SK-N-SH treated with all-trans-retinoic acid at 6 μM for 48 hours (cell line): ENCODE measurements around the gene SEZ6L.

Experiments
- ATAC-seq: fragments of 200-7000 bp; cut with Tn5 transposase; 3 replicates; pipeline ENCODE4 v1.9.1; 2020; ENCODE audit warnings: mild to moderate bottlenecking, moderate library complexity
- ARNTL ChIP-seq: fragments of 450-650 bp; formaldehyde crosslinking; IDR thresholded peaks from 2 replicates; pipeline ENCODE4 v1.5.0; 2020; ENCODE audit warnings: low read depth, mild to moderate bottlenecking, moderate library complexity, borderline replicate concordance
- BACH2 ChIP-seq: fragments of 250-450 bp; sonication (Bioruptor Pico); IDR thresholded peaks from 2 replicates; pipeline ENCODE4 v1.9.0; 2021; ENCODE audit warnings: mild to moderate bottlenecking, borderline replicate concordance
- GLIS3 ChIP-seq: fragments of 250-450 bp; sonication (Bioruptor Pico); IDR thresholded peaks from 2 replicates; pipeline ENCODE4 v1.5.0; 2020; ENCODE audit warnings: mild to moderate bottlenecking, moderate library complexity
- ISL1 ChIP-seq: fragments of 250-450 bp; sonication (Bioruptor Pico); IDR thresholded peaks from 2 replicates; pipeline ENCODE4 v2.1.2; 2022; ENCODE audit warnings: mild to moderate bottlenecking, moderate library complexity
- OSR1 ChIP-seq: fragments of 250-450 bp; sonication (Bioruptor Pico); IDR thresholded peaks from 2 replicates; pipeline ENCODE4 v1.8.0; 2022; ENCODE audit warnings: moderate library complexity, mild to moderate bottlenecking, inconsistent platforms
- PATZ1 ChIP-seq: fragments of 250-450 bp; sonication (Bioruptor Pico); IDR thresholded peaks from 2 replicates; pipeline ENCODE4 v1.8.0; 2020; ENCODE audit warnings: mild to moderate bottlenecking, moderate library complexity, borderline replicate concordance
- POU6F1 ChIP-seq: fragments of 250-450 bp; sonication (Bioruptor Pico); IDR thresholded peaks from 2 replicates; pipeline ENCODE4 v1.8.0; 2021; ENCODE audit warnings: low read depth, mild to moderate bottlenecking, moderate library complexity, borderline replicate concordance
- PPARA ChIP-seq: fragments of 250-450 bp; sonication (Bioruptor Pico); IDR thresholded peaks from 2 replicates; pipeline ENCODE4 v1.5.0; 2020; ENCODE audit warnings: mild to moderate bottlenecking, borderline replicate concordance
- RARB ChIP-seq: fragments of 250-450 bp; sonication (Bioruptor Pico); IDR thresholded peaks from 2 replicates; pipeline ENCODE4 v1.8.0; 2021; ENCODE audit warnings: mild to moderate bottlenecking, moderate library complexity
- SNAI2 ChIP-seq: fragments of 250-450 bp; sonication (Bioruptor Pico); IDR thresholded peaks from 2 replicates; pipeline ENCODE4 v1.5.0; 2020; ENCODE audit warnings: mild to moderate bottlenecking, moderate library complexity
- TCF4 ChIP-seq: fragments of 250-450 bp; sonication (Bioruptor Pico); IDR thresholded peaks from 2 replicates; pipeline ENCODE4 v1.8.0; 2021; ENCODE audit warnings: mild to moderate bottlenecking, moderate library complexity, borderline replicate concordance
- TOX ChIP-seq: fragments of 250-450 bp; sonication (Bioruptor Pico); IDR thresholded peaks from 2 replicates; pipeline ENCODE4 v1.8.0; 2021; ENCODE audit warnings: mild to moderate bottlenecking, moderate library complexity, borderline replicate concordance
- ZC3H10 ChIP-seq: fragments of 250-450 bp; sonication (Bioruptor Pico); IDR thresholded peaks from 2 replicates; pipeline ENCODE4 v1.5.1; 2021; ENCODE audit warnings: mild to moderate bottlenecking, moderate library complexity
- ZFP3 ChIP-seq: fragments of 250-450 bp; sonication (Bioruptor Pico); IDR thresholded peaks from 2 replicates; pipeline ENCODE4 v1.5.0; 2020; ENCODE audit warnings: mild to moderate bottlenecking, moderate library complexity
- ZNF565 ChIP-seq: fragments of 450-650 bp; formaldehyde crosslinking; conservative IDR thresholded peaks from 2 replicates; pipeline ENCODE4 v1.5.0; 2020; ENCODE audit warnings: low read depth, mild to moderate bottlenecking, moderate library complexity
- ZNF70 ChIP-seq: fragments of 450-650 bp; formaldehyde crosslinking; IDR thresholded peaks from 2 replicates; pipeline ENCODE4 v1.5.0; 2020; ENCODE audit warnings: mild to moderate bottlenecking, moderate library complexity
- ZNF8 ChIP-seq: fragments of 450-650 bp; formaldehyde crosslinking; IDR thresholded peaks from 2 replicates; pipeline ENCODE4 v1.5.0; 2020; ENCODE audit warnings: mild to moderate bottlenecking, moderate library complexity
- TF ChIP-seq, protein P1 (sequence below): fragments of 250-450 bp; sonication (Bioruptor Pico); IDR thresholded peaks from 2 replicates; pipeline ENCODE4 v1.5.1; 2020; ENCODE audit warnings: low read depth, mild to moderate bottlenecking, moderate library complexity

SEZ6L gene

GRCh38 chr22:26135806-26136205, 33.5 kb upstream of the SEZ6L start:
- ATAC-seq: no peak
- TF ChIP-seq GLIS3 (CRISPR knock-in tag) (no peak), RARB (CRISPR knock-in tag) (no peak), BACH2 (no peak), ZFP3 (CRISPR knock-in tag) (no peak), ZNF8 (CRISPR knock-in tag) (no peak), ZNF565 (CRISPR knock-in tag) (no peak), ISL1 (CRISPR knock-in tag) (no peak), PATZ1 (CRISPR knock-in tag) (no peak), PPARA (CRISPR knock-in tag) (no peak), ZNF70 (no peak)
- TF ChIP-seq, all 23 proteins: peak for 0

GRCh38 chr22:26139310-26139709, 30.0 kb upstream of the SEZ6L start:
- TF ChIP-seq TCF4 (CRISPR knock-in tag): no peak
- TF ChIP-seq, protein P1, sequence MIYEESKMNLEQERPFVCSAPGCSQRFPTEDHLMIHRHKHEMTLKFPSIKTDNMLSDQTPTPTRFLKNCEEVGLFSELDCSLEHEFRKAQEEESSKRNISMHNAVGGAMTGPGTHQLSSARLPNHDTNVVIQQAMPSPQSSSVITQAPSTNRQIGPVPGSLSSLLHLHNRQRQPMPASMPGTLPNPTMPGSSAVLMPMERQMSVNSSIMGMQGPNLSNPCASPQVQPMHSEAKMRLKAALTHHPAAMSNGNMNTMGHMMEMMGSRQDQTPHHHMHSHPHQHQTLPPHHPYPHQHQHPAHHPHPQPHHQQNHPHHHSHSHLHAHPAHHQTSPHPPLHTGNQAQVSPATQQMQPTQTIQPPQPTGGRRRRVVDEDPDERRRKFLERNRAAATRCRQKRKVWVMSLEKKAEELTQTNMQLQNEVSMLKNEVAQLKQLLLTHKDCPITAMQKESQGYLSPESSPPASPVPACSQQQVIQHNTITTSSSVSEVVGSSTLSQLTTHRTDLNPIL (CRISPR knock-in tag): no peak
- ATAC-seq: no peak

- TF ChIP-seq ZNF8 (CRISPR knock-in tag) (no peak), POU6F1 (CRISPR knock-in tag) (no peak), ZNF565 (CRISPR knock-in tag) (no peak), RARB (CRISPR knock-in tag) (no peak), PATZ1 (CRISPR knock-in tag) (no peak), SNAI2 (CRISPR knock-in tag) (no peak)
- TF ChIP-seq, protein P1 (CRISPR knock-in tag): no peak
- TF ChIP-seq, all 23 proteins: peak for 0
- ATAC-seq: no peak
Measured at GRCh38 chr22:26141831-26142230, 27.4 kb upstream of the SEZ6L start.

DNA sequence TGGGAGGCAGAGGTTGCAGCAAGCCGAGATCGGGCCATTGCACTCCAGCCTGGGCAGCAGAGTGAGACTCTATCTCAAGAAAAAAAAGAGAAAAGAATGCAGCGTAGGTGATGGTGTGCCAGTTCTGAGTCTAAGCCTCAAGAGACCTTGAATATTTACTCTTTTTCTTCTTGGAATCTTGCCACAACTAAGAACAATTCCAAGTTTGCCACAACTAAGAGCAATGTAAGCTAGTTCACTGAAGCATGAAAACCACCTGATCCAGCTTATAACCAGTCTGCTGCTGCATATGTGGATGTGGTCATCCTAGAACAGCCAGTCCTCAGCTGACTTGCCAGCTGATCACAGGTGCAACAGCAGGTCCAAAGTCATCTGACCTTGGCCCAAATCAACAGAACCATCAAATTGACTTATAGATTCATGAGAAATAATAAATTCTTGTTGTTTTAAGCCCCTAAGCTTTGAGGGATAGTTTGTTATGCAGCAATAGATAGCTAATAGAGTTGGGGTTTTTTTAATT, 25.4 kb upstream of the SEZ6L start:
- no peak for ATAC-seq

More for the DNA sequence above, 25.4 kb upstream of the SEZ6L start:
- TF ChIP-seq ZC3H10 (no peak), ZNF70 (no peak), TOX (no peak), ARNTL (CRISPR knock-in tag) (no peak), RARB (CRISPR knock-in tag) (no peak), BACH2 (no peak), PATZ1 (CRISPR knock-in tag) (no peak), POU6F1 (CRISPR knock-in tag) (no peak), ZFP3 (CRISPR knock-in tag) (no peak), OSR1 (CRISPR knock-in tag) (no peak)
- TF ChIP-seq, protein P1 (CRISPR knock-in tag): no peak
- TF ChIP-seq, all 23 proteins: peak for 0
